Thoracic aorta (tissue), 2 donors: ENCODE results near the gene HMCN2. TPM values are rescaled to one million over a fixed set of nuclear protein-coding genes. Genes with fewer than 3 reads are reported as not detected.

Source experiments
- ATAC-seq: fragments of 150-250 bp; one replicate; pipeline ENCODE4 v1.8.0; 2017; ENCODE audit warnings: low read depth; ENCODE audit not compliant: insufficient number of reproducible peaks, low FRiP score
- DNase-seq: peaks from one replicate; pipeline ENCODE4 v3.0.0-alpha.2; 2020; ENCODE audit warnings: low spot score
- H3K27ac ChIP-seq, 2 donors: fragments of 200-600 bp; sonication (generic); 1 replicate in 1 of 2; 2 replicates in 1 of 2; pipeline ENCODE4 v1.5.1; 2016; ENCODE audit warnings: mild to moderate bottlenecking in 2 of 2, moderate library complexity in 2 of 2
- H3K27me3 ChIP-seq: fragments of 200-600 bp; sonication (generic); replicated peaks from 2 replicates; pipeline ENCODE4 v1.6.0; 2016; ENCODE audit warnings: mild to moderate bottlenecking; ENCODE audit not compliant: insufficient read depth
- H3K36me3 ChIP-seq: fragments of 200-600 bp; sonication (generic); one replicate; pipeline ENCODE4 v1.5.1; 2016
- H3K4me1 ChIP-seq, 2 donors: fragments of 200-600 bp; sonication (generic); 1 replicate in 1 of 2; 2 replicates in 1 of 2; pipeline versions ENCODE4 v1.5.1 to v1.6.0; 2016; ENCODE audit warnings: low read depth in 2 of 2, mild to moderate bottlenecking in 1 of 2; ENCODE audit not compliant: control insufficient read depth in 1 of 2
- H3K4me3 ChIP-seq: fragments of 200-600 bp; sonication (generic); 2 replicates; pipeline ENCODE4 v1.5.1; 2016; ENCODE audit warnings: mild to moderate bottlenecking
- H3K9me3 ChIP-seq: fragments of 200-600 bp; sonication (generic); 2 replicates; pipeline ENCODE4 v1.5.1; 2016
- total RNA-seq, 2 donors: library from RNA; depleted of rRNA; stranded (reverse); fragments of >200 nt; gene quantifications; one replicate each; pipeline versions ENCODE4 v1.1.0 to v1.2.3, GENCODE V29; 2016
- TF ChIP-seq, protein P1 (sequence below): fragments of 200-600 bp; sonication (generic); IDR thresholded peaks from one replicate; pipeline ENCODE4 v1.5.1; 2019; ENCODE audit warnings: antibody characterized with exemption

Gene HMCN2
- total RNA-seq, 2 donors from 2014 or later: 2.4 to 6.3 TPM

DNA sequence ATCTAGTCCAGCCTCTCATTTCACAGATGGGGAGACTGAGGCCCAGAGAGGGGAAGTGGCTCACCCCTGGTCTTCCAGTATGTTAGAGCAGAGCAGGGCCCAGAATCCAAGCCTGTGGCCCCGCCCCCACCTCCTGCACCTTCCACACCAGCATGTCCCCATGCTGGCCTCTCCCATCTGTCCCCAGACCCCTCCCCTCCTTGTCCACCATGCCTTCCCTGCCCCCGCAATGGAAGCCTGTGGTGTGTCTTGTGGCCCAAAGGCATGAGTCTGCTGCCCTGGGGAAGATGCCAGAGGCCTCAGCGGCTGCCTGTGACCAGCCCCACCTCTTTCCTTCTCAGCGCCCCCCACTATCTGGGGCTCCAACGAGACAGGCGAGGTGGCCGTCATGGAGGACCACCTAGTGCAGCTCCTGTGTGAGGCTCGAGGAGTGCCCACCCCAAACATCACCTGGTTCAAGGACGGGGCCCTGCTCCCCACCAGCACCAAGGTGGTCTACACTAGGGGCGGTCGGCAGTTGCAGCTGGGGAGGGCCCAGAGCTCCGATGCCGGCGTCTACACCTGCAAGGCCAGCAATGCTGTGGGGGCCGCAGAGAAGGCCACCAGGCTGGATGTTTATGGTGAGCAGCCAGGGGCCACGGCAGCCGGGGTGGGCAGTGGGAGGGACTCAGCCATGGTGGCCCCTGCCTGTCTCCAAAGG lies 87.2 kb downstream of the HMCN2 start:
- Histone ChIP-seq H3K36me3 (no peaks in the 10 kb centered on the region), H3K4me3 (no peak overlapping the region), H3K9me3 (no peaks in the 10 kb centered on the region), H3K27ac (no peak overlapping the region), H3K4me1 (no peaks in the 10 kb centered on the region), H3K27me3 (no peaks in the 10 kb centered on the region)
- DNase-seq: no peak
- TF ChIP-seq, protein P1, sequence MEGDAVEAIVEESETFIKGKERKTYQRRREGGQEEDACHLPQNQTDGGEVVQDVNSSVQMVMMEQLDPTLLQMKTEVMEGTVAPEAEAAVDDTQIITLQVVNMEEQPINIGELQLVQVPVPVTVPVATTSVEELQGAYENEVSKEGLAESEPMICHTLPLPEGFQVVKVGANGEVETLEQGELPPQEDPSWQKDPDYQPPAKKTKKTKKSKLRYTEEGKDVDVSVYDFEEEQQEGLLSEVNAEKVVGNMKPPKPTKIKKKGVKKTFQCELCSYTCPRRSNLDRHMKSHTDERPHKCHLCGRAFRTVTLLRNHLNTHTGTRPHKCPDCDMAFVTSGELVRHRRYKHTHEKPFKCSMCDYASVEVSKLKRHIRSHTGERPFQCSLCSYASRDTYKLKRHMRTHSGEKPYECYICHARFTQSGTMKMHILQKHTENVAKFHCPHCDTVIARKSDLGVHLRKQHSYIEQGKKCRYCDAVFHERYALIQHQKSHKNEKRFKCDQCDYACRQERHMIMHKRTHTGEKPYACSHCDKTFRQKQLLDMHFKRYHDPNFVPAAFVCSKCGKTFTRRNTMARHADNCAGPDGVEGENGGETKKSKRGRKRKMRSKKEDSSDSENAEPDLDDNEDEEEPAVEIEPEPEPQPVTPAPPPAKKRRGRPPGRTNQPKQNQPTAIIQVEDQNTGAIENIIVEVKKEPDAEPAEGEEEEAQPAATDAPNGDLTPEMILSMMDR: no peak
- no peak for ATAC-seq

DNA sequence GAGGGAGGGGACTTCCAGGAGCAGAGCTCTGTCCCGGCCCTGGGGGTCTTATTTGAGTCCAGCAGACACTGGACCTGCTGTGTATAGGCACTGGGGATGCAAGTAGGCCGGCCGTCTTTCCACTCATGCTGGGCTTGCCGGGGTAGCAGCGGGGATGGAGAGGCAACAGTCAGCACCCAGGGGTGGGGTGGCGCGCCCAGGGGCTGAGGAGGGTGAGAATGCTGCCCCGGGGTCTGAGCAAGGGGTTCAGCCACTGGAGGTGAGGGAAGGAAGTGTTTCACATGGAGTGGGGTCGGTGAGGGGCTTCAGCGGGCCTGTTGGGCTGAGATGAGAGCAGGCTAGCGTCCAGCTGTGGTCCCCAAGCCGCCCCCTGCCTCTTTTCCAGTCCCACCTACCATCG lies 88.8 kb downstream of the HMCN2 start:
- no peak for ATAC-seq
- no peak for DNase-seq
- Histone ChIP-seq H3K4me3 (no peak overlapping the region), H3K9me3 (no peaks in the 10 kb centered on the region), H3K36me3 (no peaks in the 10 kb centered on the region), H3K27ac (no peak overlapping the region), H3K27me3 (no peaks in the 10 kb centered on the region), H3K4me1 (no peaks in the 10 kb centered on the region)
- TF ChIP-seq, protein P1: no peak

DNA sequence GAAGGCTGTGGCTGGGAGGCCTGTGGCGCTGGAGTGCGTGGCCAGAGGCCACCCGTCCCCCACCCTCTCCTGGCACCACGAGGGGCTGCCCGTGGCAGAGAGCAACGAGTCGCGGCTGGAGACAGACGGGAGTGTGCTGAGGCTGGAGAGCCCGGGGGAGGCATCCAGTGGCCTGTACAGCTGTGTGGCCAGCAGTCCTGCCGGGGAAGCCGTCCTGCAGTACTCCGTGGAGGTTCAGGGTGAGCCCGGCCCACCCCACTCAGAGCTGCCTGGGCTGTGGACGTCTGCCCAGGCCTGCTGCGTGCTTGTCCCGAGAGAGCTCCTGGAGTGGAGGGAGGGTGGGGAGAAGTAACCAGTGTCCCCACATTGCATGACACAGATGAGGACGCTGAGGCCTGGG lies 89.2 kb downstream of the HMCN2 start:
- TF ChIP-seq, protein P1: no peak
- DNase-seq (no peak), ATAC-seq (no peak)
- H3K4me3 ChIP-seq: no peak overlapping the region
- no peaks in the 10 kb centered on the region for H3K27me3 ChIP-seq
- H3K27ac ChIP-seq: no peak overlapping the region
- no peaks in the 10 kb centered on the region for H3K9me3 ChIP-seq
- H3K4me1 ChIP-seq: no peaks in the 10 kb centered on the region
- no peaks in the 10 kb centered on the region for H3K36me3 ChIP-seq

- no peak for ATAC-seq
- DNase-seq: no peak
- TF ChIP-seq, protein P1: no peak
- no peak overlapping the region for H3K4me3 ChIP-seq
- no peaks in the 10 kb centered on the region for H3K9me3 ChIP-seq
- H3K27me3 ChIP-seq: no peaks in the 10 kb centered on the region
- no peaks in the 10 kb centered on the region for H3K4me1 ChIP-seq
- H3K27ac ChIP-seq: no peak overlapping the region
- H3K36me3 ChIP-seq: no peaks in the 10 kb centered on the region
These were observed 90.5 kb downstream of the HMCN2 start for GRCh38 chr9:130356033-130356432.

- DNase-seq (no peak), ATAC-seq (no peak)
- TF ChIP-seq, protein P1: no peak
- Histone ChIP-seq H3K4me3 (no peak overlapping the region), H3K36me3 (no peaks in the 10 kb centered on the region), H3K4me1 (no peaks in the 10 kb centered on the region), H3K9me3 (no peaks in the 10 kb centered on the region), H3K27me3 (no peaks in the 10 kb centered on the region), H3K27ac (no peak overlapping the region)
These were observed 91.5 kb downstream of the HMCN2 start for GRCh38 chr9:130356877-130357584.
